CD4-positive, alpha-beta T cell treated with Interleukin-15 for 1 hour (primary cell): Measurements from ENCODE around the gene GRIK4.
A peak's percentile ranks its signal among the peaks of the same experiment; 100 is the strongest.

Experiments used
- DNase-seq: peaks from one replicate; pipeline ENCODE4 v3.0.0-alpha.2; 2020

The GRIK4 gene

GRCh38 chr11:120931057-120931779, 419.7 kb downstream of the GRIK4 start:
- DNase-seq: no peak

- no peak for DNase-seq
Observed at GRCh38 chr11:120932305-120932915, 420.9 kb downstream of the GRIK4 start.

GRCh38 chr11:120936356-120936755, 424.8 kb downstream of the GRIK4 start:
- no peak for DNase-seq

- no peak for DNase-seq
Observed at GRCh38 chr11:120937501-120937900, 426.0 kb downstream of the GRIK4 start.

GRCh38 chr11:120938260-120938659, 426.7 kb downstream of the GRIK4 start:
- no peak for DNase-seq

GRCh38 chr11:120940160-120940848, 428.8 kb downstream of the GRIK4 start:
- no peak for DNase-seq

GRCh38 chr11:120941000-120941399, 429.5 kb downstream of the GRIK4 start:
- DNase-seq: no peak

GRCh38 chr11:120942701-120943100, 431.2 kb downstream of the GRIK4 start:
- no peak for DNase-seq

GRCh38 chr11:120945042-120945441, 433.5 kb downstream of the GRIK4 start:
- DNase-seq: no peak

GRCh38 chr11:120950880-120951279, 439.3 kb downstream of the GRIK4 start:
- no peak for DNase-seq

- DNase-seq: peak; percentile 45
Observed at GRCh38 chr11:120952461-120953434, 441.2 kb downstream of the GRIK4 start.

GRCh38 chr11:120954381-120954780, 442.8 kb downstream of the GRIK4 start:
- no peak for DNase-seq

- no peak for DNase-seq
Observed at GRCh38 chr11:120956710-120957495, 445.4 kb downstream of the GRIK4 start.

- DNase-seq: no peak
Observed at GRCh38 chr11:120958185-120958584, 446.6 kb downstream of the GRIK4 start.

- DNase-seq: no peak
Observed at GRCh38 chr11:120959189-120959588, 447.6 kb downstream of the GRIK4 start.

- DNase-seq: no peak
Observed at GRCh38 chr11:120964857-120965256, 453.3 kb downstream of the GRIK4 start.

GRCh38 chr11:120966840-120967239, 455.3 kb downstream of the GRIK4 start:
- DNase-seq: no peak

GRCh38 chr11:120969993-120970392, 458.4 kb downstream of the GRIK4 start:
- DNase-seq: no peak

GRCh38 chr11:120971825-120972224, 460.3 kb downstream of the GRIK4 start:
- no peak for DNase-seq

GRCh38 chr11:120972621-120973020, 461.1 kb downstream of the GRIK4 start:
- DNase-seq: no peak

- no peak for DNase-seq
Observed at GRCh38 chr11:120973501-120973900, 462.0 kb downstream of the GRIK4 start.

GRCh38 chr11:120974466-120974865, 462.9 kb downstream of the GRIK4 start:
- DNase-seq: no peak
